Prostate gland (tissue), 2 donors: ENCODE results near the gene ZSWIM9. TPM values are rescaled to one million over a fixed set of nuclear protein-coding genes. Genes with fewer than 3 reads are reported as not detected.

Source experiments
- DNase-seq: peaks from one replicate; pipeline ENCODE4 v3.0.0-alpha.2; 2019; ENCODE audit warnings: low spot score
- H3K27ac ChIP-seq, 2 donors: fragments of 200-600 bp; sonication (generic); 2 replicates each; pipeline ENCODE4 v1.5.1; 2017 to 2019
- H3K27me3 ChIP-seq: fragments of 200-600 bp; sonication (generic); replicated peaks from 2 replicates; pipeline ENCODE4 v1.5.1; 2019; ENCODE audit not compliant: insufficient read depth
- H3K36me3 ChIP-seq, 2 donors: fragments of 200-600 bp; sonication (generic); 1 replicate in 1 of 2; 2 replicates in 1 of 2; pipeline versions ENCODE4 v1.5.1 to v1.8.1; 2017 to 2019
- H3K4me1 ChIP-seq: fragments of 200-600 bp; sonication (generic); replicated peaks from 2 replicates; pipeline ENCODE4 v1.5.1; 2019
- H3K4me3 ChIP-seq, 2 donors: fragments of 200-600 bp; sonication (generic); 2 replicates each; pipeline ENCODE4 v1.5.1; 2017 to 2019
- H3K9me3 ChIP-seq: fragments of 200-600 bp; sonication (generic); 2 replicates; pipeline ENCODE4 v1.5.1; 2017
- CTCF ChIP-seq, 4 experiments: fragments of 200-600 bp in 2 of 4; fragments of 450-650 bp in 2 of 4; sonication (generic) in 2 of 4; IDR thresholded peaks; 1 replicate in 3 of 4; 2 replicates in 1 of 4; pipeline ENCODE4 v1.5.1; 2016 to 2019; ENCODE audit warnings: antibody characterized with exemption in 4 of 4, mild to moderate bottlenecking in 2 of 4, moderate library complexity in 2 of 4
- POLR2A ChIP-seq: fragments of 450-650 bp; IDR thresholded peaks from one replicate; pipeline ENCODE4 v1.6.1; 2016; ENCODE audit warnings: antibody characterized with exemption, mild to moderate bottlenecking
- POLR2AphosphoS5 ChIP-seq: sonication (generic); formaldehyde crosslinking; IDR thresholded peaks from one replicate; pipeline ENCODE4 v1.6.1; 2017; ENCODE audit warnings: antibody characterized with exemption
- WGBS: methylation state at CpG from one replicate; pipeline ENCODE4 v1.1.5; 2018; 5-methylcytosine and 5-hydroxymethylcytosine counted together
- intact Hi-C: fragments of 100-400 bp; cut with DNase I; formaldehyde crosslinking; loops from one replicate; pipeline ENCODE4 v1.14.2; 2022
- total RNA-seq, 2 donors: library from RNA; depleted of rRNA; stranded (reverse); fragments of >200 nt; gene quantifications; one replicate each; pipeline ENCODE4 v1.1.0, GENCODE V29; 2016

ZSWIM9 gene
- total RNA-seq, 2 donors from 2014 or later: 4.1 to 7.2 TPM

- Histone ChIP-seq H3K4me3 (no peak overlapping the region), H3K27me3 (no peaks in the 10 kb centered on the region), H3K4me1 (no peaks in the 10 kb centered on the region), H3K9me3 (no peaks in the 10 kb centered on the region), H3K36me3 (peaks cover 0 to 7% of the 10 kb centered on the region in 2 donors), H3K27ac (no peak overlapping the region)
- no peak for TF ChIP-seq POLR2A
- no peak for TF ChIP-seq CTCF (IDR thresholded peaks at IDR 0.05)
- no peak for TF ChIP-seq POLR2AphosphoS5
- WGBS: 45% methylated on average over 12 of the region's 12 CpGs
- no peak for DNase-seq
- intact Hi-C loops: no loop called here
Observed at GRCh38 chr19:48123907-48124651, 46.4 kb upstream of the ZSWIM9 start.

DNA sequence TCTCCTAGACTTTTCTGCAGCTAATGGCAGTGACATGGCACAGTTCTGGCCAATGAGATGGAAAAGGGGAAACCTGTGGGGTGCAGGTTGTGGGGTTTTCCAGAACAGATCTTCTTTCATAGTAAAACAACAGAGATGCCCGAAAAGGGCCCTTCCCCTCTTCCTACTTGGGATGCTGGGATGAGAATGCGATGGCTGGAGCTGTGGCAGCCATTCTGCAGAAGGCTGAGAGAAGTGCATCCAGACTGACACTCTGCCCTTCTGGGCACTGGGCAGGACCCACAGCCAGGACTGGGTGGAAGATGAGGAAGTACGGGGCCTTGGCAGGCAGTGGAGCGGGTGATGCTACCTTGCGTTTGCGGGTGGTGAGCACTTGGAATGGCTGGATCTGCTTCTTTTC lies 42.9 kb upstream of the ZSWIM9 start:
- intact Hi-C loops: no loop called here
- TF ChIP-seq CTCF (IDR thresholded peaks at IDR 0.05) (no peak), POLR2A (no peak), POLR2AphosphoS5 (no peak)
- peaks cover 0 to 7% of the 10 kb centered on the region in 2 donors for H3K36me3 ChIP-seq
- H3K27ac ChIP-seq: no peak overlapping the region
- no peak for DNase-seq
- H3K27me3 ChIP-seq: no peaks in the 10 kb centered on the region
- H3K4me1 ChIP-seq: no peaks in the 10 kb centered on the region
- no peak overlapping the region for H3K4me3 ChIP-seq
- H3K9me3 ChIP-seq: no peaks in the 10 kb centered on the region
- 98% methylated on average over 6 of the region's 6 CpGs for WGBS

DNA sequence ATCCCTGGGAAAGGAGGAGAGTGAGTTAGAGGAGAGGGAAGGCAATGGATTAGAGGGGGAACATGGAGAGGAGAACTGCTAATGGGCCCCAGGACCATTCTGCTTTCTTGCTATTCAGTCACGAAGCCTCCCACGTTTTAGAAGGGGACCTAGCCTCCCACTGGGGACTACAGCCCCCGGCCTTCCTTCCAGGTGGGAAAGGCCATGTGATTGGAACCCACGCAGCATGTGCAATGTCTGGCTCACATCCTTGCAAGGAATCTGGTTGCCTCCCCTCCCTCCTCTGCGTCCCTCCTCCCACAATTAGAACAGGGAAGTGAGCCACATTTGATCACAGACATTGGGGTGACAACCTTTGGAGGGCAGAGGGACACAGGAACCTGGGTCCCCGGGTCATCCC lies 37.4 kb upstream of the ZSWIM9 start:
- H3K27me3 ChIP-seq: no peaks in the 10 kb centered on the region
- no peak overlapping the region for H3K27ac ChIP-seq
- WGBS: 91% methylated on average over 6 of the region's 6 CpGs
- no peak overlapping the region for H3K4me3 ChIP-seq
- TF ChIP-seq POLR2A (no peak), POLR2AphosphoS5 (no peak), CTCF (IDR thresholded peaks at IDR 0.05) (no peak)
- no peaks in the 10 kb centered on the region for H3K9me3 ChIP-seq
- H3K36me3 ChIP-seq: no peaks in the 10 kb centered on the region
- H3K4me1 ChIP-seq: no peaks in the 10 kb centered on the region
- DNase-seq: no peak
- intact Hi-C loops: no loop called here

DNA sequence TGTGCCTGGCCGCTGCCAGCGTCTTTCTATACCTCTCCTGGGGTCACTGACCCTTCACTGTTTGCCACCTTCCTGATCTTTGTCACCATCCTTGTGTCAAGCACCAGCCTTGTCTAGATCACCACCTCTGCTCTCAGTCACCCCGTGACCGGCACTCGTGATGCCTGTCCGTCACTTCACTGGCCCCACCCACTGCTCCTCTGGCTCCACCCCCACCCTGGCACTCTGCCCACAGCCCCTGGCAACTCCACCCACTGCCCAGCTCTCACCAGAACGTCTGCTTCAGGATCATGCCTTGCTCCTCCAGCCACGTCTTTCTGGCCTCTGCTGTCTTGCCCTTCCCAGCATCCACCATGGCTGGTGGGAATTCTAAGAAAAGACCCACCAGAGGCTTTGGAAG lies 35.1 kb upstream of the ZSWIM9 start:
- no peaks in the 10 kb centered on the region for H3K9me3 ChIP-seq
- no peaks in the 10 kb centered on the region for H3K4me1 ChIP-seq
- H3K36me3 ChIP-seq: no peaks in the 10 kb centered on the region
- intact Hi-C loops: no loop called here
- H3K27me3 ChIP-seq: no peaks in the 10 kb centered on the region
- WGBS: 85% methylated on average over 8 of the region's 8 CpGs
- H3K27ac ChIP-seq: no peak overlapping the region
- no peak for DNase-seq
- no peak for TF ChIP-seq POLR2AphosphoS5
- no peak for TF ChIP-seq CTCF (IDR thresholded peaks at IDR 0.05)
- no peak for TF ChIP-seq POLR2A
- no peak overlapping the region for H3K4me3 ChIP-seq

GRCh38 chr19:48136547-48136946 lies 33.9 kb upstream of the ZSWIM9 start:
- DNase-seq: no peak
- Histone ChIP-seq H3K4me3 (no peak overlapping the region), H3K4me1 (no peaks in the 10 kb centered on the region), H3K36me3 (no peaks in the 10 kb centered on the region), H3K27ac (no peak overlapping the region), H3K27me3 (no peaks in the 10 kb centered on the region), H3K9me3 (no peaks in the 10 kb centered on the region)
- WGBS: 79% methylated on average over 4 of the region's 4 CpGs
- TF ChIP-seq POLR2A: no peak
- TF ChIP-seq POLR2AphosphoS5: no peak
- TF ChIP-seq CTCF (IDR thresholded peaks at IDR 0.05): no peak
- intact Hi-C loops: no loop called here
